CD4-positive, alpha-beta T cell (primary cell): ENCODE measurements around the gene LIPJ. TPM values are rescaled to one million over a fixed set of nuclear protein-coding genes. Genes with fewer than 3 reads are reported as not detected.
A peak's percentile ranks its signal among the peaks of the same experiment; 100 is the strongest.

ENCODE experiments used
- ATAC-seq: fragments of 200-7000 bp; cut with Tn5 transposase; one replicate; pipeline ENCODE4 v1.10.0; 2022; ENCODE audit warnings: mild to moderate bottlenecking; ENCODE audit not compliant: poor library complexity
- CTCF ChIA-PET: fragments of 350-600 bp; sonication (Branson Sonifier 250); formaldehyde crosslinking; loops from one replicate; lab custom pipeline; 2021; ENCODE audit warnings: antibody characterized with exemption, inconsistent platforms; lab: Charles Lee
- POLR2A ChIA-PET: fragments of 350-600 bp; sonication (Branson Sonifier 250); formaldehyde crosslinking; loops from one replicate; lab custom pipeline; 2021; ENCODE audit warnings: antibody characterized with exemption, inconsistent platforms; lab: Charles Lee
- DNase-seq, 14 experiments: peaks; one replicate each; pipeline ENCODE4 v3.0.0-alpha.2; 2013 to 2020; ENCODE audit warnings: mixed read lengths in 2 of 14
- H3K27ac ChIP-seq, 2 donors: one replicate each; pipeline versions ENCODE4 v1.5.1 to v1.7.0; 2013; ENCODE audit warnings: low read length in 2 of 2, low read depth in 1 of 2, mild to moderate bottlenecking in 1 of 2
- H3K27me3 ChIP-seq, 2 experiments: 1 replicate in 1 of 2; 2 replicates in 1 of 2; pipeline versions ENCODE4 v1.6.1 to v1.7.0; 2013; ENCODE audit warnings: low read length in 2 of 2, control low read depth in 1 of 2, mild to moderate bottlenecking in 1 of 2, moderate library complexity in 1 of 2; ENCODE audit not compliant: insufficient read depth in 2 of 2, control insufficient read depth in 1 of 2
- H3K36me3 ChIP-seq: one replicate; pipeline ENCODE4 v1.6.1; 2013; ENCODE audit warnings: low read length, control low read depth; ENCODE audit not compliant: insufficient read depth
- H3K4me1 ChIP-seq: one replicate; pipeline ENCODE4 v1.6.1; 2013; ENCODE audit warnings: low read length, control low read depth; ENCODE audit not compliant: insufficient read depth
- H3K4me3 ChIP-seq: one replicate; pipeline ENCODE4 v1.5.1; 2013; ENCODE audit warnings: mild to moderate bottlenecking, low read length, moderate library complexity
- H3K9me3 ChIP-seq, 2 experiments: 1 replicate in 1 of 2; 2 replicates in 1 of 2; pipeline versions ENCODE4 v1.6.1 to v1.7.0; 2013; ENCODE audit warnings: low read length in 2 of 2, mild to moderate bottlenecking in 2 of 2, control low read depth in 1 of 2, moderate library complexity in 1 of 2; ENCODE audit not compliant: control insufficient read depth in 1 of 2, insufficient read depth in 1 of 2
- H3K27ac Mint-ChIP-seq: one replicate; pipeline ENCODE4 v1.8.0; 2020; ENCODE audit warnings: mixed read lengths
- H3K27me3 Mint-ChIP-seq: one replicate; pipeline ENCODE4 v1.8.0; 2021; ENCODE audit warnings: mixed read lengths
- H3K36me3 Mint-ChIP-seq: one replicate; pipeline ENCODE4 v1.8.0; 2021; ENCODE audit warnings: low read depth, mixed read lengths
- H3K4me1 Mint-ChIP-seq: one replicate; pipeline ENCODE4 v1.8.0; 2021; ENCODE audit warnings: low read depth, mixed read lengths
- H3K4me3 Mint-ChIP-seq: one replicate; pipeline ENCODE4 v1.8.0; 2020; ENCODE audit warnings: mild to moderate bottlenecking, mixed read lengths
- H3K9me3 Mint-ChIP-seq: one replicate; pipeline ENCODE4 v1.8.0; 2020; ENCODE audit warnings: mixed read lengths
- intact Hi-C, 2 experiments: fragments of 100-400 bp; cut with DNase I in 1 of 2; cut with micrococcal nuclease in 1 of 2; formaldehyde crosslinking; loops; one replicate each; pipeline versions ENCODE4 v1.15.1 to v1.9.0; 2023 to 2025; cut with DNase I, micrococcal nuclease
- polyA plus RNA-seq, 2 donors: library from polyadenylated mRNA; unstranded; fragments of 120-200 nt; gene quantifications; one replicate each; pipeline ENCODE4 v1.2.1, GENCODE V29; 2013
- total RNA-seq, 174 experiments: library from RNA in 2 of 174; stranded (reverse) in 2 of 174; gene quantifications; one replicate each; pipeline ENCODE4 v1.2.3 and lab custom pipeline; 2021 to 2026
- TF ChIP-seq, protein P1 (sequence below): fragments of 200-600 bp; IDR thresholded peaks from one replicate; pipeline ENCODE4 v1.8.0; 2022; ENCODE audit warnings: antibody characterized with exemption, mild to moderate bottlenecking

The LIPJ gene
- total RNA-seq (not detected), total RNA-seq (lab: John Stamatoyannopoulos, UW) (0 to 0.81 (median 0.14) reads per million in 172 experiments)
- 0.15 TPM for polyA plus RNA-seq (2013, experiment 1 of 2)
- polyA plus RNA-seq (2013, experiment 2 of 2): 0.14 TPM

- ATAC-seq: no peak
- intact Hi-C loops: no loop called here
- CTCF ChIA-PET: no interaction called here
Observed at GRCh38 chr10:88586462-88586861, at the start of gene LIPJ. Gene LIPJ, plus strand, starts transcription at chr10:88586762. Its CDS starts 3,926 bp downstream, at chr10:88590688.

DNA sequence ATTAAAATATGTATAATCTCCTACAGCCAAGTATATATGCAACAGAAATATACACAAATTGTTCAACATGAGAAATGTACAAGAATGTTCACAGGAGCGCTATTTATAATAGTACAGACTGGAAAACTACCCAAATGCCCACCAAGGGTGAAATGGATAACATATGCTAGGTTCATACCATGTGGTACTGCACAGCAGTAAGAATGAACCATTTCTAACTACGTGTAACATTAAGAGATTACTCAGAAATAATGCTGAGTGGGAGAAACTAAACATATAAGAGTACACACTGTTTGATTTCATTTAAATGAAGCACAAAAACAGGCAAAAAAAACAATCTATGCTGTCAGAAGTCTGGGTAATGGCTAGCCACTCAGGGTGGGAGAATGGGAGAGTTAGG lies 49.2 kb upstream of the LIPJ start:
- POLR2A ChIA-PET: no interaction called here
- CTCF ChIA-PET: no interaction called here
- Histone ChIP-seq H3K9me3 (no peaks in the 10 kb centered on the region), H3K4me3 (no peak overlapping the region), H3K4me1 (no peaks in the 10 kb centered on the region), H3K27ac (no peak overlapping the region), H3K27me3 (no peaks in the 10 kb centered on the region), H3K36me3 (no peaks in the 10 kb centered on the region)
- Mint-ChIP-seq H3K9me3 (no peaks in the 10 kb centered on the region), H3K36me3 (no peaks in the 10 kb centered on the region), H3K4me3 (no peak overlapping the region), H3K4me1 (no peaks in the 10 kb centered on the region), H3K27me3 (no peaks in the 10 kb centered on the region), H3K27ac (no peak overlapping the region)
- TF ChIP-seq, protein P1, sequence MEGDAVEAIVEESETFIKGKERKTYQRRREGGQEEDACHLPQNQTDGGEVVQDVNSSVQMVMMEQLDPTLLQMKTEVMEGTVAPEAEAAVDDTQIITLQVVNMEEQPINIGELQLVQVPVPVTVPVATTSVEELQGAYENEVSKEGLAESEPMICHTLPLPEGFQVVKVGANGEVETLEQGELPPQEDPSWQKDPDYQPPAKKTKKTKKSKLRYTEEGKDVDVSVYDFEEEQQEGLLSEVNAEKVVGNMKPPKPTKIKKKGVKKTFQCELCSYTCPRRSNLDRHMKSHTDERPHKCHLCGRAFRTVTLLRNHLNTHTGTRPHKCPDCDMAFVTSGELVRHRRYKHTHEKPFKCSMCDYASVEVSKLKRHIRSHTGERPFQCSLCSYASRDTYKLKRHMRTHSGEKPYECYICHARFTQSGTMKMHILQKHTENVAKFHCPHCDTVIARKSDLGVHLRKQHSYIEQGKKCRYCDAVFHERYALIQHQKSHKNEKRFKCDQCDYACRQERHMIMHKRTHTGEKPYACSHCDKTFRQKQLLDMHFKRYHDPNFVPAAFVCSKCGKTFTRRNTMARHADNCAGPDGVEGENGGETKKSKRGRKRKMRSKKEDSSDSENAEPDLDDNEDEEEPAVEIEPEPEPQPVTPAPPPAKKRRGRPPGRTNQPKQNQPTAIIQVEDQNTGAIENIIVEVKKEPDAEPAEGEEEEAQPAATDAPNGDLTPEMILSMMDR: no peak
- intact Hi-C loops: no loop called here
- no peak for ATAC-seq
- DNase-seq: no peak

More at GRCh38 chr10:88586462-88586861, at the start of gene LIPJ:
- H3K4me3 Mint-ChIP-seq: peak within 1 kb of the TSS; percentile 59
- no peaks in the 10 kb centered on the region for H3K27me3 ChIP-seq
- TF ChIP-seq, protein P1: no peak
- H3K4me3 ChIP-seq: no peak within 1 kb of the TSS
- peaks cover 14% of the 10 kb centered on the region for H3K4me1 Mint-ChIP-seq
- H3K9me3 ChIP-seq: no peaks in the 10 kb centered on the region
- H3K27me3 Mint-ChIP-seq: peaks cover 6% of the 10 kb centered on the region
- H3K9me3 Mint-ChIP-seq: peaks cover 6% of the 10 kb centered on the region
- DNase-seq: no peak
- H3K27ac ChIP-seq: no peak within 1 kb of the TSS
- POLR2A ChIA-PET: no interaction called here
- no peaks in the 10 kb centered on the region for H3K36me3 ChIP-seq
- peaks cover 7% of the 10 kb centered on the region for H3K4me1 ChIP-seq
- no peak within 1 kb of the TSS for H3K27ac Mint-ChIP-seq
- no peaks in the 10 kb centered on the region for H3K36me3 Mint-ChIP-seq

DNA sequence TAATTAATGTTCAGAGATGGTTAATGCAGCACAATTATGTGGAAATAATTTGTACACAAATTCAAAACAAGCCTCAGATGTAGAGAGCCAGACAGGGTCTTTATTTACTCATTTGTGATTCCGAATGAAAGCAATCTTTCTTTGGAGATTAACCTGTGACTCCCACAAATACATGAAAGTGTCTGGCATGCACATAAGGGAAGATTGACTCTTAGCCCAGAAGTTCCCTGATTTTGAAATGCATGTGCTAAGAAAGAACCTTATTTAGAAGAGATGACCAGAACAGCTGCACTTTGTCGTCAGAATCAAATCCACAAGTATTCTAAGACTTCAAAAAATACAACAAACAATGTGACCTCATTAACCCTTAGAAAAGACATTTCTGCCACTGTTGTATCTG lies 48.5 kb upstream of the LIPJ start:
- CTCF ChIA-PET: no interaction called here
- Histone ChIP-seq H3K27ac (no peak overlapping the region), H3K4me3 (no peak overlapping the region), H3K9me3 (no peaks in the 10 kb centered on the region), H3K4me1 (no peaks in the 10 kb centered on the region), H3K27me3 (no peaks in the 10 kb centered on the region), H3K36me3 (no peaks in the 10 kb centered on the region)
- intact Hi-C loops: no loop called here
- ATAC-seq (no peak), DNase-seq (no peak)
- Mint-ChIP-seq H3K36me3 (no peaks in the 10 kb centered on the region), H3K27ac (no peak overlapping the region), H3K9me3 (no peaks in the 10 kb centered on the region), H3K27me3 (no peaks in the 10 kb centered on the region), H3K4me1 (no peaks in the 10 kb centered on the region), H3K4me3 (no peak overlapping the region)
- TF ChIP-seq, protein P1: no peak
- POLR2A ChIA-PET: no interaction called here
